HG02943 (cell line): ENCODE measurements around the gene ADA.
"Not testable (repeated sequence)": the region's sequence is repeated elsewhere in the genome, so short reads cannot be mapped to it uniquely, and the experiment has no call there.

Source experiments
- ATAC-seq: cut with Tn5 transposase; IDR thresholded peaks from one replicate; pipeline ENCODE4 v1.9.1; 2021; ENCODE audit warnings: mild to moderate bottlenecking, low read depth, moderate library complexity; ENCODE audit not compliant: unreplicated experiment

The ADA gene

GRCh38 chr20:44606725-44607441, 44.6 kb downstream of the ADA start:
- ATAC-seq: no peak

- ATAC-seq: no peak
These were observed 48.2 kb downstream of the ADA start for GRCh38 chr20:44603327-44603726.

GRCh38 chr20:44601801-44602204, 49.7 kb downstream of the ADA start:
- no peak for ATAC-seq

GRCh38 chr20:44601236-44601671, 50.2 kb downstream of the ADA start:
- no peak for ATAC-seq

- ATAC-seq: no peak
These were observed 50.7 kb downstream of the ADA start for GRCh38 chr20:44600758-44601201.

GRCh38 chr20:44600301-44600700, 51.2 kb downstream of the ADA start:
- ATAC-seq: no peak

GRCh38 chr20:44599715-44600114, 51.8 kb downstream of the ADA start:
- ATAC-seq: no peak

GRCh38 chr20:44598423-44599305, 52.8 kb downstream of the ADA start:
- ATAC-seq: no peak

GRCh38 chr20:44597930-44598329, 53.6 kb downstream of the ADA start:
- no peak for ATAC-seq

GRCh38 chr20:44597516-44597915, 54.0 kb downstream of the ADA start:
- no peak for ATAC-seq

- ATAC-seq: no peak
These were observed 54.6 kb downstream of the ADA start for GRCh38 chr20:44596876-44597275.

GRCh38 chr20:44596010-44596409, 55.5 kb downstream of the ADA start:
- ATAC-seq: no peak

- no peak for ATAC-seq
These were observed 56.8 kb downstream of the ADA start for GRCh38 chr20:44594730-44595129.

- ATAC-seq: no peak
These were observed 57.7 kb downstream of the ADA start for GRCh38 chr20:44593751-44594150.

- ATAC-seq: no peak
These were observed 59.1 kb downstream of the ADA start for GRCh38 chr20:44592366-44592765.

GRCh38 chr20:44590980-44591778, 60.3 kb downstream of the ADA start:
- no peak for ATAC-seq

- no peak for ATAC-seq
These were observed 62.0 kb downstream of the ADA start for GRCh38 chr20:44589537-44589936.

GRCh38 chr20:44588321-44588720, 63.2 kb downstream of the ADA start:
- not testable (repeated sequence) for ATAC-seq

GRCh38 chr20:44587035-44587980, 64.2 kb downstream of the ADA start:
- ATAC-seq: no peak
